Measurements from ENCODE around the gene S1PR3. TPM values are rescaled to one million over a fixed set of nuclear protein-coding genes. Genes with fewer than 3 reads are reported as not detected.
A peak's percentile ranks its signal among the peaks of the same experiment; 100 is the strongest.

The S1PR3 gene
- total RNA-seq, 4 donors from 2014 or later = 1.9 to 6.7 (median 4.3) TPM

GRCh38 chr9:88949425-88949824 lies 41.8 kb upstream of the S1PR3 start:
- peak overlapping the region in 1 of 4 donors; percentile 44 for H3K27ac ChIP-seq

GRCh38 chr9:88949961-88950340 lies 41.3 kb upstream of the S1PR3 start:
- no peaks in the 10 kb centered on the region for H3K36me3 ChIP-seq
- DNase-seq = no peak
- TF ChIP-seq CTCF (IDR thresholded peaks at IDR 0.05) (no peak), POLR2A (IDR thresholded peaks at IDR 0.05) (no peak)
- peak overlapping the region in 1 of 4 donors; percentile 67 for H3K27ac ChIP-seq
- no peaks in the 10 kb centered on the region for H3K27me3 ChIP-seq
- no peaks in the 10 kb centered on the region for H3K9me3 ChIP-seq
- H3K4me3 ChIP-seq = no peak overlapping the region
- peaks cover 0 to 21% (median 0%) of the 10 kb centered on the region in 4 donors for H3K4me1 ChIP-seq

More at GRCh38 chr9:88949425-88949824, 41.8 kb upstream of the S1PR3 start:
- Histone ChIP-seq H3K36me3 (no peaks in the 10 kb centered on the region), H3K4me1 (peaks cover 0 to 21% (median 0%) of the 10 kb centered on the region in 4 donors), H3K4me3 (no peak overlapping the region), H3K27me3 (no peaks in the 10 kb centered on the region), H3K9me3 (no peaks in the 10 kb centered on the region)
- TF ChIP-seq POLR2A (IDR thresholded peaks at IDR 0.05) (no peak), CTCF (IDR thresholded peaks at IDR 0.05) (no peak)
- no peak for DNase-seq

GRCh38 chr9:88950341-88951154 lies 40.7 kb upstream of the S1PR3 start:
- Histone ChIP-seq H3K27me3 (no peaks in the 10 kb centered on the region), H3K27ac (peak overlapping the region in 1 of 4 donors; percentile 67), H3K9me3 (no peaks in the 10 kb centered on the region), H3K4me1 (peaks cover 0 to 21% (median 0%) of the 10 kb centered on the region in 4 donors), H3K4me3 (no peak overlapping the region), H3K36me3 (no peaks in the 10 kb centered on the region)
- DNase-seq = no peak
- TF ChIP-seq CTCF (IDR thresholded peaks at IDR 0.05) (no peak), POLR2A (IDR thresholded peaks at IDR 0.05) (no peak)

- no peaks in the 10 kb centered on the region for H3K9me3 ChIP-seq
- DNase-seq = no peak
- peaks cover 0 to 21% (median 0%) of the 10 kb centered on the region in 4 donors for H3K4me1 ChIP-seq
- H3K4me3 ChIP-seq = no peak overlapping the region
- H3K36me3 ChIP-seq = no peaks in the 10 kb centered on the region
- no peaks in the 10 kb centered on the region for H3K27me3 ChIP-seq
- TF ChIP-seq POLR2A (IDR thresholded peaks at IDR 0.05) = no peak
- no peak for TF ChIP-seq CTCF (IDR thresholded peaks at IDR 0.05)
- H3K27ac ChIP-seq = no peak overlapping the region
Measured at GRCh38 chr9:88951155-88951542, 40.1 kb upstream of the S1PR3 start.

- peaks cover 0 to 21% (median 0%) of the 10 kb centered on the region in 4 donors for H3K4me1 ChIP-seq
- no peaks in the 10 kb centered on the region for H3K27me3 ChIP-seq
- no peak for DNase-seq
- no peaks in the 10 kb centered on the region for H3K9me3 ChIP-seq
- H3K27ac ChIP-seq = no peak overlapping the region
- TF ChIP-seq CTCF (IDR thresholded peaks at IDR 0.05) = no peak
- TF ChIP-seq POLR2A (IDR thresholded peaks at IDR 0.05) = no peak
- no peaks in the 10 kb centered on the region for H3K36me3 ChIP-seq
- no peak overlapping the region for H3K4me3 ChIP-seq
Measured at GRCh38 chr9:88952086-88952615, 39.1 kb upstream of the S1PR3 start.

Measured in Peyer's patch (tissue), 4 donors.